A673 (cell line): ENCODE data around the gene DCLK1. TPM values are rescaled to one million over a fixed set of nuclear protein-coding genes. Genes with fewer than 3 reads are reported as not detected.

Experiments
- BruUV-seq: library from RNA; stranded (reverse); fragments of 400-500 nt; replicated peaks from 2 replicates; lab custom pipeline; 2021; lab: Mats Ljungman, UMichigan
- CTCF ChIA-PET: fragments of 300-600 bp; sonication (Branson Sonifier 250); formaldehyde crosslinking; loops from one replicate; lab custom pipeline; 2022; ENCODE audit warnings: antibody characterized with exemption; lab: Charles Lee
- POLR2A ChIA-PET: fragments of 300-600 bp; sonication (Branson Sonifier 250); formaldehyde crosslinking; loops from one replicate; lab custom pipeline; 2022; ENCODE audit warnings: antibody characterized with exemption; ENCODE audit not compliant: low non-redundant PET; lab: Charles Lee
- DNase-seq: peaks from one replicate; pipeline ENCODE4 v3.0.0-alpha.2; 2015; ENCODE audit warnings: low spot score
- H3K27ac ChIP-seq: fragments of 200-600 bp; sonication (generic); 2 replicates; pipeline ENCODE4 v1.5.1; 2016; ENCODE audit warnings: mixed run types, low read depth, mild to moderate bottlenecking, mixed read lengths, antibody characterized with exemption, low read length; ENCODE audit not compliant: poor library complexity, severe bottlenecking
- H3K27me3 ChIP-seq: fragments of 200-600 bp; sonication (generic); replicated peaks from 2 replicates; pipeline ENCODE4 v1.6.1; 2017; ENCODE audit warnings: mixed run types, low read depth, mild to moderate bottlenecking, mixed read lengths, antibody characterized with exemption, low read length; ENCODE audit not compliant: insufficient read depth, poor library complexity
- H3K36me3 ChIP-seq: fragments of 200-600 bp; sonication (generic); 2 replicates; pipeline ENCODE4 v1.6.1; 2016; ENCODE audit warnings: mixed run types, mild to moderate bottlenecking, mixed read lengths, antibody characterized with exemption, low read length; ENCODE audit not compliant: insufficient read depth, poor library complexity, severe bottlenecking
- H3K4me1 ChIP-seq: fragments of 200-600 bp; sonication (generic); 2 replicates; pipeline ENCODE4 v1.6.1; 2017; ENCODE audit warnings: mixed run types, mild to moderate bottlenecking, mixed read lengths, antibody characterized with exemption, low read length; ENCODE audit not compliant: insufficient read depth, poor library complexity, severe bottlenecking
- H3K4me3 ChIP-seq: fragments of 200-600 bp; sonication (generic); 2 replicates; pipeline ENCODE4 v1.5.1; 2016; ENCODE audit warnings: low read depth, mixed run types, mild to moderate bottlenecking, mixed read lengths, low read length; ENCODE audit not compliant: poor library complexity, severe bottlenecking
- H3K9me3 ChIP-seq: fragments of 200-600 bp; sonication (generic); 2 replicates; pipeline ENCODE4 v1.6.1; 2016; ENCODE audit warnings: mixed run types, low read depth, mild to moderate bottlenecking, mixed read lengths, antibody characterized with exemption, low read length; ENCODE audit not compliant: poor library complexity, severe bottlenecking
- EZH2 ChIP-seq: fragments of 200-600 bp; sonication (generic); IDR thresholded peaks from 2 replicates; pipeline ENCODE4 v1.6.1; 2017; ENCODE audit warnings: borderline replicate concordance, low read depth, mild to moderate bottlenecking, mixed read lengths, antibody characterized with exemption, low read length; ENCODE audit not compliant: poor library complexity, severe bottlenecking
- intact Hi-C: fragments of 100-400 bp; cut with micrococcal nuclease; formaldehyde crosslinking; loops from one replicate; pipeline ENCODE4 v1.10.0; 2022; ENCODE audit not compliant: unreplicated experiment
- total RNA-seq: library from RNA; stranded (reverse); gene quantifications from 2 replicates; pipeline ENCODE4 v1.2.3, GENCODE V29; 2021
- TF ChIP-seq, protein P1 (sequence below): fragments of 300-800, 200-600 bp; sonication (generic); conservative IDR thresholded peaks from 2 replicates; pipeline ENCODE4 v1.5.1; 2017; ENCODE audit warnings: low read depth, mild to moderate bottlenecking, antibody characterized with exemption, low read length, moderate library complexity, mixed read lengths

DCLK1 gene
- total RNA-seq, 1 experiment from 2014 or later, result 11.2 TPM

DNA sequence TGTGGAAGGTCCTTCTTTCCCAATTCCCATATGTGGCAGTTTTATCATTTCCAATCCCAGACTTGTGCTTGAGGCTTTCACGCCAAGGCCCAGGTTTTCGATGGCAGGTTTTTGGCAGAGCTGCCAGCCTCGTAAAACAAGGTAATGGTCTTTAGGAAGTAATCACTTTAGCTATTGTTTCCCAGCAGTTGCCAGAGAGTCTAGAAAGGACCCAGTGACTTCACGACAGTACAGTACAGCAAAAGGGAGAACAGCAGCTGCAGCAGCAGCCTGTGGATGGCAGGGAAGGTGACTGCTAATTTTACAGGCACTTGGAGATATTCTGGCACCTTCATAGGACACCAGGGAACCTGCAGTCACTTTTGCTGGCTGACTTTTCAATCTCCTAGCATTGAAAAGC, 363.1 kb downstream of the DCLK1 start:
- no peak for TF ChIP-seq EZH2
- TF ChIP-seq, protein P1, sequence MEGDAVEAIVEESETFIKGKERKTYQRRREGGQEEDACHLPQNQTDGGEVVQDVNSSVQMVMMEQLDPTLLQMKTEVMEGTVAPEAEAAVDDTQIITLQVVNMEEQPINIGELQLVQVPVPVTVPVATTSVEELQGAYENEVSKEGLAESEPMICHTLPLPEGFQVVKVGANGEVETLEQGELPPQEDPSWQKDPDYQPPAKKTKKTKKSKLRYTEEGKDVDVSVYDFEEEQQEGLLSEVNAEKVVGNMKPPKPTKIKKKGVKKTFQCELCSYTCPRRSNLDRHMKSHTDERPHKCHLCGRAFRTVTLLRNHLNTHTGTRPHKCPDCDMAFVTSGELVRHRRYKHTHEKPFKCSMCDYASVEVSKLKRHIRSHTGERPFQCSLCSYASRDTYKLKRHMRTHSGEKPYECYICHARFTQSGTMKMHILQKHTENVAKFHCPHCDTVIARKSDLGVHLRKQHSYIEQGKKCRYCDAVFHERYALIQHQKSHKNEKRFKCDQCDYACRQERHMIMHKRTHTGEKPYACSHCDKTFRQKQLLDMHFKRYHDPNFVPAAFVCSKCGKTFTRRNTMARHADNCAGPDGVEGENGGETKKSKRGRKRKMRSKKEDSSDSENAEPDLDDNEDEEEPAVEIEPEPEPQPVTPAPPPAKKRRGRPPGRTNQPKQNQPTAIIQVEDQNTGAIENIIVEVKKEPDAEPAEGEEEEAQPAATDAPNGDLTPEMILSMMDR, result no peak
- ChIA-PET CTCF (no interaction called here), POLR2A (no interaction called here)
- no TSS peak for BruUV-seq
- H3K4me3 ChIP-seq, result no peak overlapping the region
- intact Hi-C loops, result no loop called here
- no peak for DNase-seq
- H3K9me3 ChIP-seq, result no peaks in the 10 kb centered on the region
- no peak overlapping the region for H3K27ac ChIP-seq
- H3K36me3 ChIP-seq, result no peaks in the 10 kb centered on the region
- H3K27me3 ChIP-seq, result no peaks in the 10 kb centered on the region
- no peaks in the 10 kb centered on the region for H3K4me1 ChIP-seq

DNA sequence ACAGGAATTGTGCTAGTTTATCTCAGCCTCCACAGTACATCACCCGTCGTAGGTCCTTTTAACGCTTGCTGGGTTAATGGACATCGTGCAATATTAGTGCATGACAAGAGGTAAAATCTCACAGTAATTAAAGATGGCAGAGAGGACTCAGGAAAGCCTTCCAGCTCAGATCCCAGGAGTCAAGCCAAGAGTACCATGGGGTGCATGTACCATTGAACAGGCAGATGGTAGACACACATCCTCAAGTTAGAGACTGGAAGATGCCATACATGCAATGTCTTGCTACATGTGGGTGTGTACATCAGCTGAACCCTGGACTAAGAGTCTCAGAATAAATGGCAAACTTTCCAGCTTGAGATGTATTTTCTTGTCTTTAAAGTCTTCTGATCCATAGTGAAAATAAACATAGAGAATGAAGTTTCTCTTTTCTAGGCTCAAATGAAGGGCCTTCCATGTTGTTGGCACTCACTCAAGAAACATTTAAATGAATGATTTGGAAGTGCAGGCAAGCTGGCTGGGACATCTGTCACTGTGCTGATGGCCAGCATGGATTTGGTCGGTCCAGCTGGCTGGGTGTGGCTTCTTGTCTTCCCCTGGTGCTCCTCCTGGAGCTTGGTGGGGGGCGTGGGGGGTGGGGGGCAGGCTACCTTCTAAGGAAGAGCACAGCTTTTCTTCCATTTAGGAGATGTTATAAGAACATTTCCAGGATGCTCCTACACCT, 363.8 kb downstream of the DCLK1 start:
- H3K9me3 ChIP-seq, result no peaks in the 10 kb centered on the region
- no peak for TF ChIP-seq EZH2
- TF ChIP-seq, protein P1, result no peak
- no peak overlapping the region for H3K27ac ChIP-seq
- DNase-seq, result no peak
- no peaks in the 10 kb centered on the region for H3K27me3 ChIP-seq
- no TSS peak for BruUV-seq
- H3K4me3 ChIP-seq, result no peak overlapping the region
- CTCF ChIA-PET, result no interaction called here
- POLR2A ChIA-PET, result no interaction called here
- no peaks in the 10 kb centered on the region for H3K36me3 ChIP-seq
- no peaks in the 10 kb centered on the region for H3K4me1 ChIP-seq
- intact Hi-C loops, result no loop called here

DNA sequence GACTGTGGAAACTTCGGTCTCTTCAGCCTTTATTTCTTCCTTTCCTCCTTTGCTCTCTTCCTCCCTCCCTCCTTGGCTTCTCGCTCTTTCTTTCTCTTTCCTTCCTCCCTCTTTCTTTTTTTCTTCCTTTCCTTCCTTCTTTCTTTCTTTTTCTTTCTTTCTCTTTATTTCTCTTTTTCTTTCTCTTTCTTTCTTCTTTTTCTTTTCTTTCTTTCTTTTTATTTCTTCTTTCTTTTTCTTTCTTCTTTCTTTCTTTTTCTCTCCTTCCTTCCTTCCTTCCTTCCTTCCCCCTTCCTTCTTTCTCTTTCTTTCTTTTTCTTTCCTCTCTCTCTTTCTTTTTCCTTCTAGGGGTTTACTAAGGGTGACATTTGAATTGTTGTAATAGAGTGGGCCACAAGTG, 364.5 kb downstream of the DCLK1 start:
- Histone ChIP-seq H3K27ac (no peak overlapping the region), H3K4me1 (no peaks in the 10 kb centered on the region), H3K9me3 (no peaks in the 10 kb centered on the region), H3K4me3 (no peak overlapping the region), H3K36me3 (no peaks in the 10 kb centered on the region), H3K27me3 (no peaks in the 10 kb centered on the region)
- intact Hi-C loops, result no loop called here
- CTCF ChIA-PET, result no interaction called here
- POLR2A ChIA-PET, result no interaction called here
- DNase-seq, result no peak
- TF ChIP-seq, protein P1, result no peak
- TF ChIP-seq EZH2, result no peak
- no TSS peak for BruUV-seq
